T-helper 17 cell (primary cell): Measurements from ENCODE around the gene PPP4R3C. TPM values are rescaled to one million over a fixed set of nuclear protein-coding genes. Genes with fewer than 3 reads are reported as not detected.

Experiments
- total RNA-seq, 4 donors: library from RNA in 2 of 4; stranded (reverse) in 2 of 4; gene quantifications; one replicate each; pipeline ENCODE4 v1.2.3 and lab custom pipeline; 2022 to 2026

The PPP4R3C gene
- total RNA-seq, 2 donors from 2014 or later, result not detected

Other genes starting within 250 kb of the PPP4R3C start
- not detected for gene DCAF8L2, start 127.0 kb upstream of the PPP4R3C start, total RNA-seq